Kidney tubule cell (primary cell): ENCODE data around the gene TSPAN15.

Experiments used
- DNase-seq: peaks from one replicate; pipeline ENCODE4 v3.0.0-alpha.2; 2018; ENCODE audit warnings: low spot score

Gene TSPAN15

DNA sequence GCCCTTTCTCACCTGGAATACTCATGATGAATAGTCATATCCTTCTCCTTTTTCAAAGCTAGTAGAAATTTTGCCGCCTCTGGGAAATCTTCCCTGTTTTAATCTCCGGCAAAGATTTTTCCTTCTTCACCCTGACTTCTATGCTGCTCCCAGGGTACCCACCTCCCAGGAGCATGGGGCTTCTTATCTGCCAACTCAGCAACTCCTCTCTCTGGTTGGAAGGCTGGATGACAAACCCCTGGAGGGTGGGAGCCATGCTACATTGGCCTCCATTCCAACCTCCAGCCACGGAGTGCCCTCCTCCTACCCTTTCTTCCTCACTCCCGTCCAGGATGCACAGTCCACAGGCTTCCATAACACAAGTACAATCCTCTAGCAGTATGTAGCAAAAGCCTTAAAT, 102.1 kb downstream of the TSPAN15 start:
- DNase-seq: no peak

DNA sequence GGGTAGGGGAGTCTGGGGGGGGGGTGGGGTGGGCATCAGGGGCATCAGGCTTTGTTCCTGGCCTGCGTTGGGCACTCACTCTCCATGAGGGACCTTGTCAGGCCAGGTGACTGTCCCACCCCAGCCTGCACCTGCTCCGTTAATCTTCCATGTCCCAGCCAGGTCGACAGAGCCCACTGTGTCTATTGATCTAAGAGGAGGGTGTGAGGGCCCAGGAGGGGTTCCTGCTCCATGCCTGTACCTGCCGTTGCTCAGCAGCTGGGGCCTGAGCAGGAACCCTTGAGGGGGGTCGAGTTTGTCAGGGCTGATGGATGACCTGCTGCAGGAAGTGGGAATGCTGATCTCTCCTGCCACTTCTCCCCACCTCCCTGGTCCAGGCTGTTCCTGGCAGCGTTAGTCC, 103.3 kb downstream of the TSPAN15 start:
- no peak for DNase-seq
